GM20000 (cell line): Measurements from ENCODE around the gene RNF151.

Source experiments
- DNase-seq: peaks from one replicate; pipeline ENCODE4 v3.0.0; 2012; ENCODE audit warnings: low spot score
- TF ChIP-seq, protein P1 (sequence below): IDR thresholded peaks from 2 replicates; pipeline ENCODE4 v1.5.1; 2012; ENCODE audit warnings: mild to moderate bottlenecking, control low read depth; ENCODE audit errors: extremely low read depth, missing control alignments

The RNF151 gene

DNA sequence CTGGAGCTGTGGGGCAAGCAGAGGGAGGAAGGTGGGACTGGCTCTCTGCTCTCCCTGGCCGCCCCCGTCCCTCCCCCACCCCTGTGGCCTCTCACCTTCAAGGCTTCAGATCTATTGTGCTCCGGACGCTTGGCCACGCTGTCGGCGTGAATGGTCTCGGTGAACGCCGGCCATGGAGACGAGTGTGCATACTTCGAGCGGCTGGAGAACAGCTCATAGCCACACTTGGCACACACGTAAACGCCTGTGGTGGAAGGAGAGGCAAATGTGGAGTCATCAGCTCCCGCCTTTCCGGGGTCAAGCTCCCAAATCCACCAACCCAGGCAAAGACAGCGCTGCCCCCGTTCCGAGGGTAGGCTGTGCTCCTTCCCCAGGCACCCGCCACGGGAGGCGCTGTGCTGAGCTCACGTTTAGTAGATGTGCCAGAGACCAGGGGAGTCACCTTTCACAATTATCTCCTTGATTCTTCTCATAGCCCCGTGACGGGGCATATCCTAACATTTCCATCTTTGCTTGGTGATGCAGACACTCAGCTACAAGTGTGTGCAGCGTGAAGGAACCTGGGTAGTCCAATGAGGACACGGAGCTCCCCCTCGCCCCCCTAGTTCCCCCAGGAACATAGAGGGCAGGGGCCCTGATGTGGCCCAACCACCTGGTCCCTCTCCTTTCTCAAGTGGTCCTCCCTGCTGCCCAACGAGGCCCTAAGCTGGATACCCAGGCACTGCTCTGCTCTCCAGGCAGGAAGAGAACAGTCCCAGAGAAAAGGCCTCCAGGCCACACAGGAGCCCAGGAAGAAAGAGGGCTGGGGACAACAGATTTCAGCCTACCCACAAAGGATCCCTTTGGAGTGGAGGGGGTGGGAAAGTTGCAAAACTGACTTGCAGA is 25.3 kb upstream of the RNF151 start:
- TF ChIP-seq, protein P1, sequence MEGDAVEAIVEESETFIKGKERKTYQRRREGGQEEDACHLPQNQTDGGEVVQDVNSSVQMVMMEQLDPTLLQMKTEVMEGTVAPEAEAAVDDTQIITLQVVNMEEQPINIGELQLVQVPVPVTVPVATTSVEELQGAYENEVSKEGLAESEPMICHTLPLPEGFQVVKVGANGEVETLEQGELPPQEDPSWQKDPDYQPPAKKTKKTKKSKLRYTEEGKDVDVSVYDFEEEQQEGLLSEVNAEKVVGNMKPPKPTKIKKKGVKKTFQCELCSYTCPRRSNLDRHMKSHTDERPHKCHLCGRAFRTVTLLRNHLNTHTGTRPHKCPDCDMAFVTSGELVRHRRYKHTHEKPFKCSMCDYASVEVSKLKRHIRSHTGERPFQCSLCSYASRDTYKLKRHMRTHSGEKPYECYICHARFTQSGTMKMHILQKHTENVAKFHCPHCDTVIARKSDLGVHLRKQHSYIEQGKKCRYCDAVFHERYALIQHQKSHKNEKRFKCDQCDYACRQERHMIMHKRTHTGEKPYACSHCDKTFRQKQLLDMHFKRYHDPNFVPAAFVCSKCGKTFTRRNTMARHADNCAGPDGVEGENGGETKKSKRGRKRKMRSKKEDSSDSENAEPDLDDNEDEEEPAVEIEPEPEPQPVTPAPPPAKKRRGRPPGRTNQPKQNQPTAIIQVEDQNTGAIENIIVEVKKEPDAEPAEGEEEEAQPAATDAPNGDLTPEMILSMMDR, result no peak
- no peak for DNase-seq

GRCh38 chr16:1942047-1942809 is 24.4 kb upstream of the RNF151 start:
- DNase-seq, result no peak

GRCh38 chr16:1942810-1943726 is 23.6 kb upstream of the RNF151 start, which contains the start of gene MSRB1:
MSRB1 (minus strand) TSS chr16:1943199; CDS start chr16:1943156, 43 bp downstream.
- TF ChIP-seq, protein P1, result no peak
- DNase-seq, result peak; percentile 100

More at GRCh38 chr16:1942047-1942809, 24.4 kb upstream of the RNF151 start:
- TF ChIP-seq, protein P1, result no peak

DNA sequence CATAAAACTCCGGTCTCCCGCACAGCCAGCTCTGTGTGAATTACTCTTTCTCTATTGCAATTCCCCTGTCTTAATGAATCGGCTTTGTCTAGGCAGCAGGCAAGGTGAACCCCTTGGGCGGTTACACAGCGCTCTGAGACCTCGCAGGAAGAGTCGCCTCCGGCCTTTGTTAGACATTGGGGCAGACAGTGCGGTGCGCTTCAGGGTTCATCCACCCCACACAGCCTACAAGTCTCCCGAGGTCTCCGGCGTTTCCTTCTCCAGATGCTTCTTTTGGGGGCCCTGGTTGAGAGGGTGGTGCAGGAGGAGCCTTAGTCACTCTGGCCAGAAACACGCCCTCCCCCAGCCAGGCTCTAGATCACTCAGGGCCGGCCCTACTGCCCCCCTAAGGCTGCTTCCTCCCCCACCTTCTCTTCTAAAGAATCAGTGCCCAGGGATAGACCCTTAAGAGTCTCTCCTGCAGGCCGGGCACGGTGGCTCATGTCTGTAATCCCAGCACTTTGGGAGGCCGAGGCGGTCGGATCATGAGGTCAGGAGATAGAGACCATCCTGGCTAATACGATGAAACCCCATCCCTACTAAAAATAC is 21.9 kb upstream of the RNF151 start:
- no peak for DNase-seq
- TF ChIP-seq, protein P1, result no peak

- no peak for DNase-seq
- TF ChIP-seq, protein P1, result no peak
These were observed 20.9 kb upstream of the RNF151 start for GRCh38 chr16:1945559-1946391.
